Neural progenitor cell (in vitro differentiated cells): ENCODE results near the gene WDR37.

Experiments
- CTCF ChIP-seq: fragments of 200-600 bp; sonication (generic); IDR thresholded peaks from 2 replicates; pipeline ENCODE4 v1.5.1; 2017; ENCODE audit warnings: antibody characterized with exemption, mild to moderate bottlenecking
- EZH2 ChIP-seq: fragments of 200-600 bp; sonication (generic); IDR thresholded peaks from 2 replicates; pipeline ENCODE4 v1.6.1; 2017; ENCODE audit warnings: antibody characterized with exemption, mild to moderate bottlenecking, moderate library complexity

- TF ChIP-seq CTCF, result no peak
- TF ChIP-seq EZH2, result no peak
Measured at GRCh38 chr10:1107004-1107403, 50.8 kb downstream of the WDR37 start.
